GM19238 (cell line): ENCODE measurements around the gene OR4D10.

Experiments used
- DNase-seq: peaks from one replicate; pipeline ENCODE4 v3.0.0; 2011; ENCODE audit warnings: low spot score; ENCODE audit not compliant: insufficient read length

The OR4D10 gene

DNA sequence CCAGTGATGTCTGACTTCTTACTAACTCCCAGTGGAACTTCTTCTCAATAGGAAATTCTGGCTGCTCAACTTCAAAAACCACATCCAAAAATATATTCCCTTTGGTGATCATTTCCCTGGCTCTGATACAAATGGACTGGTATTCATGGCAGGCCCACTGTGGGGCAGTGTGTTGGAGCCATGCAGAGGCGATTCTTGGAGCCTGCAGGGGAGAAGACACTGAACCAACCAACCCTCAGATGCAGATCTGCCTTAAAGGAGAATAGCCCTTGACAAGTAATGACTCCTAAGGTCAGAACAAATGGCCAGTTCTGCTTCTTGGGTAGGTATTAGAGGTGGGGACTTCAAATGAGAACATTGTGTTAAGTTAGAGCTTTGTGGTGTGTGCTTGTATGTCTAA, 50.4 kb downstream of the OR4D10 start:
- DNase-seq, result no peak

DNA sequence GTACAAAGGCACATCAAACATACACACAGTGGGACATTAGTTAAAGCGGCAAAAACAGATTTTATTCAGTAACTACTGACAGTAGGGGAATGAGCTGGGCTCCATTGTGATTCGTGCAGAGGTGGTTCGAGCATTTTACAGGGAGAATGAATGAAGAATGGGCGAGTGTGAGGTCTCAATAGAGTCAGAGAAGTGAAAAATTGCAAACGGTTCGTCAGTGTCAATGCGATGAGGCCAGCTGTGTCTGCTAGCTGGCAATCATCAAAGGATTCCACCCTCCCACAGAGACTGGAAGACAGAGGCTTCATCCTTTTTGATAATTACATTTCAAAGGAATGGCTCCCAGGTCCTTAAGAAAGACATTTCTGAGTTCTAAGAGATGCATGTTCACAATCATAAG, 55.6 kb downstream of the OR4D10 start:
- no peak for DNase-seq
